B cell (primary cell): Measurements from ENCODE around the gene PRKCA.

ENCODE experiments used
- CTCF ChIP-seq: fragments of 200-600 bp; IDR thresholded peaks from one replicate; pipeline ENCODE4 v1.8.0; 2022; ENCODE audit warnings: antibody characterized with exemption, mild to moderate bottlenecking
- EZH2 ChIP-seq: IDR thresholded peaks from 2 replicates; pipeline ENCODE4 v1.6.1; 2012; ENCODE audit warnings: borderline replicate concordance, low read depth, mild to moderate bottlenecking, moderate library complexity, low read length; ENCODE audit not compliant: insufficient read depth, poor library complexity, severe bottlenecking

- no peak for TF ChIP-seq CTCF
- no peak for TF ChIP-seq EZH2
These were observed 278.0 kb downstream of the PRKCA start for GRCh38 chr17:66580184-66580955.
